ENCODE data around the gene NRAP.
A peak's percentile ranks its signal among the peaks of the same experiment; 100 is the strongest.

NRAP gene

GRCh38 chr10:113605268-113605978 is 58.4 kb downstream of the NRAP start:
- DNase-seq (ENCODE audit: low spot score): no peak
- in situ Hi-C loops (cut with MboI; ENCODE audit: low sequenced_read_pairs, unreplicated experiment): no loop called here
- no peak for TF ChIP-seq CTCF (IDR thresholded peaks at IDR 0.05; ENCODE audit: borderline replicate concordance, control extremely low read depth, extremely low read depth, insufficient read depth, missing control alignments)

GRCh38 chr10:113604572-113604971 is 59.3 kb downstream of the NRAP start:
- in situ Hi-C loops (cut with MboI; ENCODE audit: low sequenced_read_pairs, unreplicated experiment): no loop called here
- TF ChIP-seq CTCF (IDR thresholded peaks at IDR 0.05; ENCODE audit: borderline replicate concordance, control extremely low read depth, extremely low read depth, insufficient read depth, missing control alignments): no peak
- no peak for DNase-seq (ENCODE audit: low spot score)

- DNase-seq (ENCODE audit: low spot score): no peak
- in situ Hi-C loops (cut with MboI; ENCODE audit: low sequenced_read_pairs, unreplicated experiment): no loop called here
These were observed 60.6 kb downstream of the NRAP start for GRCh38 chr10:113603057-113603777.

GRCh38 chr10:113600569-113600968 is 63.3 kb downstream of the NRAP start:
- in situ Hi-C loops (cut with MboI; ENCODE audit: low sequenced_read_pairs, unreplicated experiment): no loop called here
- no peak for DNase-seq (ENCODE audit: low spot score)
- TF ChIP-seq CTCF (IDR thresholded peaks at IDR 0.05; ENCODE audit: borderline replicate concordance, control extremely low read depth, extremely low read depth, insufficient read depth, missing control alignments): no peak

More at GRCh38 chr10:113603057-113603777, 60.6 kb downstream of the NRAP start:
- no peak for TF ChIP-seq CTCF (IDR thresholded peaks at IDR 0.05; ENCODE audit: borderline replicate concordance, control extremely low read depth, extremely low read depth, insufficient read depth, missing control alignments)

GRCh38 chr10:113594652-113595051 is 69.2 kb downstream of the NRAP start:
- no peak for DNase-seq (ENCODE audit: low spot score)
- in situ Hi-C loops (cut with MboI; ENCODE audit: low sequenced_read_pairs, unreplicated experiment): no loop called here
- TF ChIP-seq CTCF (IDR thresholded peaks at IDR 0.05; ENCODE audit: borderline replicate concordance, control extremely low read depth, extremely low read depth, insufficient read depth, missing control alignments): no peak

- peak; percentile 39 for DNase-seq (ENCODE audit: low spot score)
- in situ Hi-C loops (cut with MboI; ENCODE audit: low sequenced_read_pairs, unreplicated experiment): no loop called here
- TF ChIP-seq CTCF (IDR thresholded peaks at IDR 0.05; ENCODE audit: borderline replicate concordance, control extremely low read depth, extremely low read depth, insufficient read depth, missing control alignments): no peak
These were observed 71.5 kb downstream of the NRAP start for GRCh38 chr10:113592380-113592779.
